ENCODE results near the gene SH2D3C.

Gene SH2D3C

DNA sequence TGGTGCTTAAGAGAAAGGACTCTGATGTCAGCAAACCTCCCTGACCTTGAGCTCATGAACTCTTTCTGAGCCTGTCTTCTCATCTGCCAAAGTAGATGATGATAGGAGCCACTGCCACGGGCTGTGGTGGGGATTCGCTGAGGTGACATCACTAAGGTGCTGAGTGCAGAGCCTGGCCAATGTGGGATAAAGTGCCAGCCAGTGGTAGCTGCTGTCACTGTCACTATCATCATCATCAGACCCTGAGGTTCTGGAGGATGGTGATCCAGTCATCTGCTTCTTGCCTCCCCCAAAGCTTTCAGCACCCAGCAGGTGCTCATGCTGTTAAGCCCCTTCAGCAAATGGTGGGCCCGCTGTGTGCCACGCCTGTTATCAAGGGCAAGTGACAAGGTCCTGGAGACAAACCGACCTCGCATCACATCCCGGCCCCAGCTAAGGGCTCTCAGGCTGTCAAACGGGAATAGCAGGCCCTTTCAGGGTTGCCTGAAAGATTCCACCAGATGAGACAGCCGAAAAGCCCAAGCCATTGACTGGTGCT, 30.6 kb upstream of the SH2D3C start:
- H3K36me3 ChIP-seq (ENCODE audit: control insufficient read depth in 1 of 2, insufficient read depth in 2 of 2, low read length in 2 of 2) = peaks cover 47% of the 10 kb centered on the region in 2 experiments
- no peaks in the 10 kb centered on the region for H3K9me3 ChIP-seq (ENCODE audit: insufficient read depth, low read depth, low read length)
- H3K4ac ChIP-seq (ENCODE audit: low read depth, low read length) = no peak overlapping the region
- no CpG with 5 or more reads among the region's 9 CpGs for WGBS (ENCODE audit: extremely low coverage, insufficient coverage, insufficient read length)
- no peak overlapping the region for H4K12ac ChIP-seq (ENCODE audit: low read depth, low read length)
- peaks cover 11 to 15% of the 10 kb centered on the region in 2 experiments for H3K4me1 ChIP-seq (ENCODE audit: control insufficient read depth in 1 of 2, insufficient read depth in 2 of 2, low read length in 2 of 2)
- peaks cover 3% of the 10 kb centered on the region for H3K79me1 ChIP-seq (ENCODE audit: low read length)
- H3K27ac ChIP-seq (ENCODE audit: low read depth, low read length) = no peak overlapping the region
- H3K23ac ChIP-seq (ENCODE audit: low read length) = no peak overlapping the region
- no peak overlapping the region for H2BK12ac ChIP-seq (ENCODE audit: low read length)
- no peak overlapping the region for H3K4me3 ChIP-seq (ENCODE audit: low read depth, low read length)
- no peak overlapping the region for H4K8ac ChIP-seq (ENCODE audit: low read depth, low read length)
- H4K91ac ChIP-seq (ENCODE audit: low read depth, low read length) = no peak overlapping the region
- H3K79me2 ChIP-seq (ENCODE audit: control insufficient read depth, insufficient read depth, low read length, poor library complexity) = no peaks in the 10 kb centered on the region
- H3K4me2 ChIP-seq (ENCODE audit: low read length) = peak overlapping the region; percentile 65
- no peak overlapping the region for H2AK5ac ChIP-seq (ENCODE audit: low read length)
- H3K18ac ChIP-seq (ENCODE audit: low read length) = no peak overlapping the region
- no peak overlapping the region for H2BK120ac ChIP-seq (ENCODE audit: insufficient read depth, low read length, poor library complexity)
- no peak overlapping the region for H3K9ac ChIP-seq (ENCODE audit: low read length)
- no peak for DNase-seq
- no peaks in the 10 kb centered on the region for H3K27me3 ChIP-seq (ENCODE audit: insufficient read depth, low read length)
- no peak overlapping the region for H3K14ac ChIP-seq (ENCODE audit: low read length)
- H2AFZ ChIP-seq (ENCODE audit: insufficient read depth, low read length, poor library complexity) = no peak overlapping the region
- no peak overlapping the region for H2BK5ac ChIP-seq (ENCODE audit: low read depth, low read length, poor library complexity)

DNA sequence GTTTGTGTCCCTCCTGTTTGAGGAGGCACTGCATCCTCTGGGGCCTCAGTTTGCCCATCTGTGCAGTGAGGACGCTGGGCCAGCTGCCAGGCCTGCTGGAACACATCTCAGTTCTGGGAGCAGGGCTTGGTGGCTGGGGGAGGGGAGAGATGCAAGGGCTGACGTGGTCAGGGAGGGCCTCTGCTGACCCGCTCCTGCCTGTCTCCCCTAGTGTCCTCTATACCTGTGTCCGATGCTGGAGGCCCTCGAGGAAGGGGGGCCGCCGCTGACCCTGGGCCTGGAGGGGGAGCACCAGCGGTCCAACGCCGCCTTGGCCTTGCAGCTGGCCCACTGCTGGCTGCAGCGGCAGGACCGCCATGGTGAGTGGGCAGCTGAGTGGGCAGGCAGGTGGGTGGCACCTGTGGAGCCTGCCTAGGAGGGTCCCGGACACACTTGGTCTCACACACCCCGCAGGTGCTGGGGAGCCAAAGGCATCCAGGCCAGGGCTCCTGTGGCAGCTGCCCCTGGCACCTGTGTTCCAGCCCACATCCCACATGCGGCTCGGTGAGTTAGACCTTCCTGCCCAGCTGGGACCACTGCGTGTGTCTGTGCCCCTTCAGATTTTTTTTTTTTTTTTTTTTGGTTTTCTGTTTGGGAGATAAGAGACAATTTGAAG, 30.0 kb upstream of the SH2D3C start:
- no CpG with 5 or more reads among the region's 17 CpGs for WGBS (ENCODE audit: extremely low coverage, insufficient coverage, insufficient read length)
- Histone ChIP-seq H3K79me2 (ENCODE audit: control insufficient read depth, insufficient read depth, low read length, poor library complexity) (peaks cover 2% of the 10 kb centered on the region), H2BK5ac (ENCODE audit: low read depth, low read length, poor library complexity) (no peak overlapping the region), H3K4me3 (ENCODE audit: low read depth, low read length) (no peak overlapping the region), H3K9ac (ENCODE audit: low read length) (no peak overlapping the region), H3K79me1 (ENCODE audit: low read length) (peaks cover 5% of the 10 kb centered on the region), H4K8ac (ENCODE audit: low read depth, low read length) (no peak overlapping the region), H3K27ac (ENCODE audit: low read depth, low read length) (no peak overlapping the region), H4K91ac (ENCODE audit: low read depth, low read length) (no peak overlapping the region), H2AFZ (ENCODE audit: insufficient read depth, low read length, poor library complexity) (no peak overlapping the region), H3K4me2 (ENCODE audit: low read length) (no peak overlapping the region), H2BK120ac (ENCODE audit: insufficient read depth, low read length, poor library complexity) (no peak overlapping the region), H3K4ac (ENCODE audit: low read depth, low read length) (no peak overlapping the region), H3K23ac (ENCODE audit: low read length) (no peak overlapping the region), H3K36me3 (ENCODE audit: control insufficient read depth in 1 of 2, insufficient read depth in 2 of 2, low read length in 2 of 2) (peaks cover 41% of the 10 kb centered on the region in 2 experiments), H3K14ac (ENCODE audit: low read length) (no peak overlapping the region), H4K12ac (ENCODE audit: low read depth, low read length) (no peak overlapping the region), H3K18ac (ENCODE audit: low read length) (no peak overlapping the region), H2BK12ac (ENCODE audit: low read length) (no peak overlapping the region), H3K9me3 (ENCODE audit: insufficient read depth, low read depth, low read length) (no peaks in the 10 kb centered on the region), H3K27me3 (ENCODE audit: insufficient read depth, low read length) (no peaks in the 10 kb centered on the region), H3K4me1 (ENCODE audit: control insufficient read depth in 1 of 2, insufficient read depth in 2 of 2, low read length in 2 of 2) (peaks cover 11 to 21% of the 10 kb centered on the region in 2 experiments), H2AK5ac (ENCODE audit: low read length) (no peak overlapping the region)
- no peak for DNase-seq

DNA sequence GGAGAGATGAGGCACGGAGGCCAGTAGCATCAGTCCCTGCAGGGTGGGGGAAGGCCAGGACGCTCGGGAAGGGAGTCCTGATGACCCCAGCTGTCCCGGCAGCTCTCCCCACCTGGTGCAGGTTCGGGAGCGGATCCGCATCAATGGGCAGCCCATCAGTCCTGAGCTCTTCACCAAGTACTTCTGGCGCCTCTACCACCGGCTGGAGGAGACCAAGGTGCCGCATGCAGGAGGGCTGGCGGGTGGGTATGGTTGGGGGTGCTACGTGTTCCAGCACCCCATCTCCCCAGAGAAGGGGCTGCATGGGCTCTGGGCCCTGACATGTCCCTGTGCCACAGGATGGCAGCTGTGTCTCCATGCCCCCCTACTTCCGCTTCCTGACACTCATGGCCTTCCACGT, 28.4 kb upstream of the SH2D3C start:
- WGBS (ENCODE audit: extremely low coverage, insufficient coverage, insufficient read length) = no CpG with 5 or more reads among the region's 14 CpGs
- no peaks in the 10 kb centered on the region for H3K9me3 ChIP-seq (ENCODE audit: insufficient read depth, low read depth, low read length)

DNA sequence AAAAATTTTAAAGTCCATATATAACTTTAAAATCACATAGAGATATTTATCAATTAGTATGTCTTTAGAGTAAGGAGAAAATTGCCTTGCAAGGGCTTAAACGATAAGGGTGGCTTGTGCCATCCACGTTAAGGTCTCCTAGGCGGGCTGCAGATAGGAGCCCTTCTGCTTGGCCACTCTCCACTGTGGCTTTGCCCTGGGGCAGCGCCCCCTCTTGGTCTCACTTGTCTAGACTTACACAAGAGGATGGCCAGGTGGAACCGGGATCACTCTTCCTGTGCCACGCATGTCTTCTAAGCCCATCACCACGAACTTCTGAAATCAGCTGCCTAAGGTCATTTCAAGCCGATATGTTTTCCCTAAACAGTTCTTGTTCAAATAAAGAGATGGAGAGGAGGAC, 27.2 kb upstream of the SH2D3C start:
- Histone ChIP-seq H3K18ac (ENCODE audit: low read length) (no peak overlapping the region), H4K12ac (ENCODE audit: low read depth, low read length) (no peak overlapping the region), H4K8ac (ENCODE audit: low read depth, low read length) (no peak overlapping the region), H3K4me1 (ENCODE audit: control insufficient read depth in 1 of 2, insufficient read depth in 2 of 2, low read length in 2 of 2) (peaks cover 11 to 27% of the 10 kb centered on the region in 2 experiments), H3K4me3 (ENCODE audit: low read depth, low read length) (no peak overlapping the region), H3K27me3 (ENCODE audit: insufficient read depth, low read length) (no peaks in the 10 kb centered on the region), H2BK5ac (ENCODE audit: low read depth, low read length, poor library complexity) (no peak overlapping the region), H3K4ac (ENCODE audit: low read depth, low read length) (no peak overlapping the region), H2BK12ac (ENCODE audit: low read length) (no peak overlapping the region), H3K14ac (ENCODE audit: low read length) (no peak overlapping the region), H3K79me1 (ENCODE audit: low read length) (peaks cover 14% of the 10 kb centered on the region), H4K91ac (ENCODE audit: low read depth, low read length) (no peak overlapping the region), H3K79me2 (ENCODE audit: control insufficient read depth, insufficient read depth, low read length, poor library complexity) (peaks cover 8% of the 10 kb centered on the region), H2AFZ (ENCODE audit: insufficient read depth, low read length, poor library complexity) (no peak overlapping the region), H3K9ac (ENCODE audit: low read length) (no peak overlapping the region), H3K36me3 (ENCODE audit: control insufficient read depth in 1 of 2, insufficient read depth in 2 of 2, low read length in 2 of 2) (peaks cover 26 to 30% of the 10 kb centered on the region in 2 experiments), H3K9me3 (ENCODE audit: insufficient read depth, low read depth, low read length) (no peaks in the 10 kb centered on the region), H3K23ac (ENCODE audit: low read length) (no peak overlapping the region), H2AK5ac (ENCODE audit: low read length) (no peak overlapping the region), H2BK120ac (ENCODE audit: insufficient read depth, low read length, poor library complexity) (no peak overlapping the region), H3K4me2 (ENCODE audit: low read length) (no peak overlapping the region), H3K27ac (ENCODE audit: low read depth, low read length) (no peak overlapping the region)
- peak in 1 of 2 donors; percentile 35 for DNase-seq
- WGBS (ENCODE audit: extremely low coverage, insufficient coverage, insufficient read length) = no CpG with 5 or more reads among the region's 8 CpGs

More for the DNA sequence above, 28.4 kb upstream of the SH2D3C start:
- peaks cover 29 to 33% of the 10 kb centered on the region in 2 experiments for H3K36me3 ChIP-seq (ENCODE audit: control insufficient read depth in 1 of 2, insufficient read depth in 2 of 2, low read length in 2 of 2)
- no peak overlapping the region for H2BK12ac ChIP-seq (ENCODE audit: low read length)
- H2BK120ac ChIP-seq (ENCODE audit: insufficient read depth, low read length, poor library complexity) = no peak overlapping the region
- no peak overlapping the region for H4K12ac ChIP-seq (ENCODE audit: low read depth, low read length)
- H2AK5ac ChIP-seq (ENCODE audit: low read length) = no peak overlapping the region
- no peak overlapping the region for H4K91ac ChIP-seq (ENCODE audit: low read depth, low read length)
- no peaks in the 10 kb centered on the region for H3K27me3 ChIP-seq (ENCODE audit: insufficient read depth, low read length)
- peaks cover 14% of the 10 kb centered on the region for H3K79me1 ChIP-seq (ENCODE audit: low read length)
- no peak overlapping the region for H3K4me3 ChIP-seq (ENCODE audit: low read depth, low read length)
- no peak overlapping the region for H2AFZ ChIP-seq (ENCODE audit: insufficient read depth, low read length, poor library complexity)
- peaks cover 11 to 27% of the 10 kb centered on the region in 2 experiments for H3K4me1 ChIP-seq (ENCODE audit: control insufficient read depth in 1 of 2, insufficient read depth in 2 of 2, low read length in 2 of 2)
- H3K14ac ChIP-seq (ENCODE audit: low read length) = no peak overlapping the region
- H4K8ac ChIP-seq (ENCODE audit: low read depth, low read length) = no peak overlapping the region
- H3K79me2 ChIP-seq (ENCODE audit: control insufficient read depth, insufficient read depth, low read length, poor library complexity) = peaks cover 8% of the 10 kb centered on the region
- H3K4ac ChIP-seq (ENCODE audit: low read depth, low read length) = no peak overlapping the region
- DNase-seq = no peak
- no peak overlapping the region for H3K23ac ChIP-seq (ENCODE audit: low read length)
- no peak overlapping the region for H3K27ac ChIP-seq (ENCODE audit: low read depth, low read length)
- H3K9ac ChIP-seq (ENCODE audit: low read length) = no peak overlapping the region
- H2BK5ac ChIP-seq (ENCODE audit: low read depth, low read length, poor library complexity) = no peak overlapping the region
- no peak overlapping the region for H3K18ac ChIP-seq (ENCODE audit: low read length)
- no peak overlapping the region for H3K4me2 ChIP-seq (ENCODE audit: low read length)
